ENCODE data around the gene LRSAM1.

DNA sequence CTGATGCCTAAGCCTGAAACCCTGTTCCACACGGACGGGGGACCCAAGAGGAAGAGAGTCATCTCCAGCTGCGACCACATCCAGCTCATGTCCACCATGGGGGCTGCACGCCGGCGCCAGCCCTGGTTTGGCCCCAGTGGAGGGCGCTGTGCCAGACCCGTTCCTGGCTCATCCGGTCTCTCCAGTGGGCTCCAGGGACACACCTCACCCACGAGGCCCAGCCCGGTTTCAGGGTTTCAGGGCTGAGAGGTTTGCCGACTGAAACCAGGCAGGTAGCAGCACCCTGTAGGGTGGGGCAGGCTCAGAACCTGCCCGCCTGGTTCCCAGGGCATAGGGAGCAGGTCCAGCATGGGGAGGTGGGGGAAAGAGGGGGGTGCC is 89.3 kb downstream of the LRSAM1 start:
- TF ChIP-seq EZH2phosphoT487 (IDR thresholded peaks at IDR 0.05; ENCODE audit: borderline replicate concordance, low read depth, low read length): no peak
- TF ChIP-seq, protein P1, sequence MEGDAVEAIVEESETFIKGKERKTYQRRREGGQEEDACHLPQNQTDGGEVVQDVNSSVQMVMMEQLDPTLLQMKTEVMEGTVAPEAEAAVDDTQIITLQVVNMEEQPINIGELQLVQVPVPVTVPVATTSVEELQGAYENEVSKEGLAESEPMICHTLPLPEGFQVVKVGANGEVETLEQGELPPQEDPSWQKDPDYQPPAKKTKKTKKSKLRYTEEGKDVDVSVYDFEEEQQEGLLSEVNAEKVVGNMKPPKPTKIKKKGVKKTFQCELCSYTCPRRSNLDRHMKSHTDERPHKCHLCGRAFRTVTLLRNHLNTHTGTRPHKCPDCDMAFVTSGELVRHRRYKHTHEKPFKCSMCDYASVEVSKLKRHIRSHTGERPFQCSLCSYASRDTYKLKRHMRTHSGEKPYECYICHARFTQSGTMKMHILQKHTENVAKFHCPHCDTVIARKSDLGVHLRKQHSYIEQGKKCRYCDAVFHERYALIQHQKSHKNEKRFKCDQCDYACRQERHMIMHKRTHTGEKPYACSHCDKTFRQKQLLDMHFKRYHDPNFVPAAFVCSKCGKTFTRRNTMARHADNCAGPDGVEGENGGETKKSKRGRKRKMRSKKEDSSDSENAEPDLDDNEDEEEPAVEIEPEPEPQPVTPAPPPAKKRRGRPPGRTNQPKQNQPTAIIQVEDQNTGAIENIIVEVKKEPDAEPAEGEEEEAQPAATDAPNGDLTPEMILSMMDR (conservative IDR thresholded peaks at IDR 0.05; ENCODE audit: low read length): 0 out of 2 replicates have a peak, but pooled peaks have one; percentile 21
